Erythroblast (primary cell): ENCODE data around the gene VPS26B.

Source experiments
- GATA1 ChIP-seq: IDR thresholded peaks from 2 replicates; pipeline ENCODE4 v1.6.1; 2011; ENCODE audit warnings: low read depth, mild to moderate bottlenecking, control low read depth, low read length, moderate library complexity
- POLR2A ChIP-seq: IDR thresholded peaks from 2 replicates; pipeline ENCODE4 v1.6.1; 2011; ENCODE audit warnings: mild to moderate bottlenecking, low read length

DNA sequence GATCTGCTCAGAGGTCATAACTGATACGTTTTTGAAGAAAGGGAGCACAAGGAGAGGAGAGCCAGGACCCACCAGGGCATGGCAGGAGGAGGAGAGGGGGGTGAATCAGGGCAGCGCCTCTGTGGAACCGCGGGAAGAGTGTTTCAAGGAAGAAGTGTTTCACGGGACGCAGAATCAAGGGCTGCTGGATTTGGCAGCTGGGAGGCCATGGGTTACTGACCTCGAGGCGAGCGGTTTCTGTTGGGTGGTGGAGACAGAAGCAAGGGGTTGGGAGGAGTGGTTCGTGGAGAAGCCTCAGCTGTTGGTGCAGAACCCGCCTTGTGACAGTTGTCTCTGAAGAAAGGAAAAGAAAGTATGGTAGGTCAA lies 13.1 kb downstream of the VPS26B start:
- TF ChIP-seq POLR2A (no peak), GATA1 (no peak)
